ENCODE data around the gene IL27RA. TPM values are rescaled to one million over a fixed set of nuclear protein-coding genes. Genes with fewer than 3 reads are reported as not detected.

Gene IL27RA
- total and polyA plus RNA-seq, 2 donors (not counting 1 experiment from before 2014, with no cell fraction given), result 36.2 to 38.6 TPM

DNA sequence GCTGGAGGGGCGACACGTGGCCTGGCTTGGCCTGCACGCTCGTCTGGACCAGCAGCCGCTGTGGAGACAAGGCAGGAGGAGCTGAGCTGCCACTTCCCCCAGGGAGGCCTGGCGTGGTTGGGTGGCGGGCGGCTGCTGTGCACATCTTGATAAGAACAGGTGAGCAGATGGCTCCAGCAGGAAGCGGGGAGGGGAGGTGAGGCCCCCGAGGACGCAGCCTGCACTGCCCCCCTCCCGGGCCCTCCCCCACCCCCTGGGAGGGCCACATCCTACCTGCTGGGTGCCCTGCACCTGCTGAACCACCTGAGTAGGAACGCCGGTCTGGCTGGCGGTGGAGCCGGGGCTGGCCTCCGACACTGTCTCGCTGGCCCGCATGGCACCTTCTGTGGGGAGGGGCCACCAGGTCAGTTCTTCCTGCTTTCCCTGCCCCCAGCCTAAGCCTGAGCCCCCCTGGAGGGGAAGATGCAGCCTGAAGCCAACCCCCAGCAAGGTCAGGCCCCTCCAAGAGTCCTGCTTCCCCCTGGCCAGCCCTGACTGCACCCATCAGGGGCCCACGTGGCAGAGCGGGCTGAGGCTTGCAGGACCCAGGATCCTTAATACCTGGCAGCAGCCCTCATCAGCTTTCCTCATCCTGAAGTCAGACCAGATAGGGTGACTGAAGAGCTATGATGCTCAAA, 48.2 kb upstream of the IL27RA start:
- ChIA-PET POLR2A (interaction anchor here (0.6 to 1.0 kb wide), 3 partner anchors 43 to 1311 kb away, joined by 3 to 5 read pairs (median 4); partner anchors contain the start of gene IL27RA), CTCF (interaction anchor here (2.6 kb wide), 1 partner anchor 76 kb away, joined by 8 read pairs; no protein-coding TSS in a partner anchor)
- Histone ChIP-seq H3K27ac (ENCODE audit: low read length in 2 of 2) (peak overlapping the region in 1 of 2 donors; percentile 51), H4K20me1 (ENCODE audit: control insufficient read depth, insufficient read depth, low read length, poor library complexity, severe bottlenecking) (no peaks in the 10 kb centered on the region), H3K27me3 (replicated peaks in 1 of 4; ENCODE audit: control extremely low read depth in 1 of 4, control insufficient read depth in 3 of 4, insufficient read depth in 4 of 4, low read length in 3 of 4) (peaks cover 0 to 7% (median 0%) of the 10 kb centered on the region in 4 experiments), H3K36me3 (replicated peaks in 1 of 2; ENCODE audit: control extremely low read depth in 1 of 2, control insufficient read depth in 1 of 2, extremely low read depth in 1 of 2, insufficient read depth in 2 of 2, low read length in 1 of 2) (peaks cover 0 to 3% of the 10 kb centered on the region in 2 experiments), H3K9ac (ENCODE audit: low read length) (no peak overlapping the region), H3K9me3 (ENCODE audit: control extremely low read depth in 1 of 3, control insufficient read depth in 2 of 3, insufficient read depth in 1 of 3, low read length in 2 of 3) (no peaks in the 10 kb centered on the region), H2AFZ (ENCODE audit: insufficient read depth, low read depth, low read length, poor library complexity, severe bottlenecking) (no peak overlapping the region), H3K4me1 (ENCODE audit: control insufficient read depth in 2 of 2, insufficient read depth in 2 of 2, low read length in 2 of 2) (peaks cover 71 to 95% of the 10 kb centered on the region in 2 donors), H3K4me3 (ENCODE audit: control extremely low read depth in 1 of 5, extremely low read depth in 1 of 5, insufficient read depth in 1 of 5, low read depth in 2 of 5, low read length in 4 of 5) (no peak overlapping the region), H3K4me2 (replicated peaks; ENCODE audit: low read depth, low read length, poor library complexity, severe bottlenecking) (peak overlapping the region; percentile 46), H3K79me2 (ENCODE audit: control insufficient read depth, insufficient read depth, low read length) (peaks cover 12% of the 10 kb centered on the region)
- Mint-ChIP-seq H3K9me3 (ENCODE audit: insufficient read depth) (no peaks in the 10 kb centered on the region), H3K27me3 (no peaks in the 10 kb centered on the region), H3K4me3 (no peak overlapping the region), H3K4me1 (peaks cover 73% of the 10 kb centered on the region), H3K27ac (peak overlapping the region; percentile 84)
- TF ChIP-seq EZH2 (IDR thresholded peaks at IDR 0.05; ENCODE audit: borderline replicate concordance, insufficient read depth, low read depth, low read length, poor library complexity, severe bottlenecking), result no peak
- TF ChIP-seq, protein P1, sequence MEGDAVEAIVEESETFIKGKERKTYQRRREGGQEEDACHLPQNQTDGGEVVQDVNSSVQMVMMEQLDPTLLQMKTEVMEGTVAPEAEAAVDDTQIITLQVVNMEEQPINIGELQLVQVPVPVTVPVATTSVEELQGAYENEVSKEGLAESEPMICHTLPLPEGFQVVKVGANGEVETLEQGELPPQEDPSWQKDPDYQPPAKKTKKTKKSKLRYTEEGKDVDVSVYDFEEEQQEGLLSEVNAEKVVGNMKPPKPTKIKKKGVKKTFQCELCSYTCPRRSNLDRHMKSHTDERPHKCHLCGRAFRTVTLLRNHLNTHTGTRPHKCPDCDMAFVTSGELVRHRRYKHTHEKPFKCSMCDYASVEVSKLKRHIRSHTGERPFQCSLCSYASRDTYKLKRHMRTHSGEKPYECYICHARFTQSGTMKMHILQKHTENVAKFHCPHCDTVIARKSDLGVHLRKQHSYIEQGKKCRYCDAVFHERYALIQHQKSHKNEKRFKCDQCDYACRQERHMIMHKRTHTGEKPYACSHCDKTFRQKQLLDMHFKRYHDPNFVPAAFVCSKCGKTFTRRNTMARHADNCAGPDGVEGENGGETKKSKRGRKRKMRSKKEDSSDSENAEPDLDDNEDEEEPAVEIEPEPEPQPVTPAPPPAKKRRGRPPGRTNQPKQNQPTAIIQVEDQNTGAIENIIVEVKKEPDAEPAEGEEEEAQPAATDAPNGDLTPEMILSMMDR (IDR thresholded peaks at IDR 0.05), result no peak
- ATAC-seq (ENCODE audit: low read depth), result no peak
- 48% methylated on average over 17 of the region's 21 CpGs for WGBS (ENCODE audit: insufficient coverage)
- intact Hi-C loops (cut with micrococcal nuclease), result no loop called here
- peak; percentile 56 for DNase-seq

DNA sequence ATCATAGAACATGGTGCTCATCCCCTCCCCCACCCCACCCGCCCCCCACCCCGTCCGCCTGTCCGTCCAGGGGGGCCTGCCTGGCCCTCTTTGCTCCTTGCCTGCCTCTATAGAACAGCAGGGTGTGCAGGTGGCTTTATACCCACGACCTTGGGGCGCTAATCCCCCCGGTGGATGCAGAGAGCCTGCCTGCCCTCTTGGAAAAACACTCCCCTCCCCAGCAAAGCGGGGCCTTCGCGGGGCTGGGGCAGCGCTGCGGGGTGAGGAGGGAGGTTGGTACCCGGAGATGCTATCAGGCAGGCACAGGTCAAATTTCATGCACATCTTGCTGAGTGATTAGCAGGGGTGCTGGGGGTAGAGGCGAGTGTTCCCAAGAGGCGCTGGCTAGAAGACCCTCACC, 47.4 kb upstream of the IL27RA start:
- no CpG with 5 or more reads among the region's 15 CpGs for WGBS (ENCODE audit: insufficient coverage)

More for the DNA sequence above, 47.4 kb upstream of the IL27RA start:
- H3K27ac Mint-ChIP-seq, result peak overlapping the region; percentile 61
- Histone ChIP-seq H3K4me2 (replicated peaks; ENCODE audit: low read depth, low read length, poor library complexity, severe bottlenecking) (peak overlapping the region; percentile 12), H3K4me3 (ENCODE audit: control extremely low read depth in 1 of 5, extremely low read depth in 1 of 5, insufficient read depth in 1 of 5, low read depth in 2 of 5, low read length in 4 of 5) (no peak overlapping the region), H3K4me1 (ENCODE audit: control insufficient read depth in 2 of 2, insufficient read depth in 2 of 2, low read length in 2 of 2) (peaks cover 71 to 90% of the 10 kb centered on the region in 2 donors), H2AFZ (ENCODE audit: insufficient read depth, low read depth, low read length, poor library complexity, severe bottlenecking) (no peak overlapping the region), H3K9me3 (ENCODE audit: control extremely low read depth in 1 of 3, control insufficient read depth in 2 of 3, insufficient read depth in 1 of 3, low read length in 2 of 3) (no peaks in the 10 kb centered on the region), H3K9ac (ENCODE audit: low read length) (no peak overlapping the region), H3K27ac (ENCODE audit: low read length in 2 of 2) (peak overlapping the region in 1 of 2 donors; percentile 99), H3K27me3 (replicated peaks in 1 of 4; ENCODE audit: control extremely low read depth in 1 of 4, control insufficient read depth in 3 of 4, insufficient read depth in 4 of 4, low read length in 3 of 4) (peaks cover 0 to 7% (median 0%) of the 10 kb centered on the region in 4 experiments), H3K79me2 (ENCODE audit: control insufficient read depth, insufficient read depth, low read length) (peaks cover 20% of the 10 kb centered on the region), H3K36me3 (replicated peaks in 1 of 2; ENCODE audit: control extremely low read depth in 1 of 2, control insufficient read depth in 1 of 2, extremely low read depth in 1 of 2, insufficient read depth in 2 of 2, low read length in 1 of 2) (peaks cover 0 to 3% of the 10 kb centered on the region in 2 experiments), H4K20me1 (ENCODE audit: control insufficient read depth, insufficient read depth, low read length, poor library complexity, severe bottlenecking) (no peaks in the 10 kb centered on the region)
- ATAC-seq (ENCODE audit: low read depth) (no peak), DNase-seq (peak; percentile 37)
- intact Hi-C loops (cut with micrococcal nuclease), result no loop called here
- CTCF ChIA-PET, result interaction anchor here (1.1 to 5.4 kb wide), 3 partner anchors 47 to 90 kb away, joined by 4 to 29 read pairs (median 8); partner anchors contain the start of gene IL27RA
- peaks cover 76% of the 10 kb centered on the region for H3K4me1 Mint-ChIP-seq
- TF ChIP-seq EZH2 (IDR thresholded peaks at IDR 0.05; ENCODE audit: borderline replicate concordance, insufficient read depth, low read depth, low read length, poor library complexity, severe bottlenecking), result no peak
- TF ChIP-seq, protein P1 (IDR thresholded peaks at IDR 0.05), result no peak
- POLR2A ChIA-PET, result interaction anchor here (0.6 to 2.8 kb wide), 3 partner anchors 12 to 1312 kb away, joined by 4 to 12 read pairs (median 5); partner anchors contain the start of gene IL27RA
- no peaks in the 10 kb centered on the region for H3K27me3 Mint-ChIP-seq
- H3K9me3 Mint-ChIP-seq (ENCODE audit: insufficient read depth), result no peaks in the 10 kb centered on the region
- no peak overlapping the region for H3K4me3 Mint-ChIP-seq
